HepG2 (cell line): Measurements from ENCODE around the gene ZNF714. TPM values are rescaled to one million over a fixed set of nuclear protein-coding genes. Genes with fewer than 3 reads are reported as not detected.

Experiments used
- CBX2 ChIP-seq, 2 experiments: fragments of 200-600 bp in 1 of 2; sonication (generic); formaldehyde crosslinking in 1 of 2; IDR thresholded peaks; 2 replicates each; pipeline versions ENCODE4 v1.7.0 to v1.8.1; 2018 to 2022; ENCODE audit warnings: low read depth in 2 of 2, low read length in 1 of 2, mild to moderate bottlenecking in 1 of 2, missing genetic modification reagents in 1 of 2
- GABPA ChIP-seq, 2 experiments: IDR thresholded peaks; 2 replicates each; pipeline ENCODE4 v1.6.1; 2011 to 2016; ENCODE audit warnings: low read depth in 2 of 2, low read length in 1 of 2, missing biosample characterization in 1 of 2, missing genetic modification characterization in 1 of 2
- HDAC1 ChIP-seq: sonication (generic); formaldehyde crosslinking; IDR thresholded peaks from 2 replicates; pipeline ENCODE4 v1.5.1; 2020; ENCODE audit warnings: mild to moderate bottlenecking, missing genetic modification reagents
- HNF4A ChIP-seq: sonication (generic); formaldehyde crosslinking; IDR thresholded peaks from 2 replicates; pipeline ENCODE4 v1.4.0; 2020; ENCODE audit warnings: missing genetic modification reagents
- MEIS1 ChIP-seq: sonication (generic); formaldehyde crosslinking; IDR thresholded peaks from 2 replicates; pipeline ENCODE4 v1.9.0; 2021; ENCODE audit warnings: mild to moderate bottlenecking, missing genetic modification reagents, moderate library complexity, borderline replicate concordance
- MTF2 ChIP-seq: sonication (generic); formaldehyde crosslinking; IDR thresholded peaks from 2 replicates; pipeline ENCODE4 v1.5.0; 2020; ENCODE audit warnings: missing genetic modification reagents, borderline replicate concordance
- TCF12 ChIP-seq, 2 experiments: fragments of 450-650 bp in 1 of 2; sonication (generic) in 1 of 2; formaldehyde crosslinking in 1 of 2; IDR thresholded peaks; 2 replicates each; pipeline versions ENCODE4 v1.6.1 to v1.8.0; 2017 to 2022; ENCODE audit warnings: antibody characterized with exemption in 1 of 2, mild to moderate bottlenecking in 1 of 2, missing genetic modification reagents in 1 of 2, moderate library complexity in 1 of 2
- WIZ ChIP-seq: sonication (generic); formaldehyde crosslinking; IDR thresholded peaks from 2 replicates; pipeline ENCODE4 v1.5.1; 2020; ENCODE audit warnings: mild to moderate bottlenecking, missing genetic modification reagents
- ZBTB8A ChIP-seq: sonication (generic); formaldehyde crosslinking; IDR thresholded peaks from 2 replicates; pipeline ENCODE4 v1.4.0; 2020; ENCODE audit warnings: mild to moderate bottlenecking, low read depth, missing genetic modification reagents, borderline replicate concordance
- ZNF33B ChIP-seq: sonication (generic); formaldehyde crosslinking; IDR thresholded peaks from 2 replicates; pipeline ENCODE4 v1.5.1; 2020; ENCODE audit warnings: mild to moderate bottlenecking, missing genetic modification reagents
- ZNF615 ChIP-seq: sonication (generic); formaldehyde crosslinking; IDR thresholded peaks from 2 replicates; pipeline ENCODE4 v1.5.0; 2020; ENCODE audit warnings: mild to moderate bottlenecking, missing genetic modification reagents, borderline replicate concordance
- ZNF724P ChIP-seq: sonication (generic); formaldehyde crosslinking; IDR thresholded peaks from 2 replicates; pipeline ENCODE4 v1.8.0; 2022; ENCODE audit warnings: missing genetic modification reagents, borderline replicate concordance
- ZNF746 ChIP-seq: sonication (generic); formaldehyde crosslinking; IDR thresholded peaks from 2 replicates; pipeline ENCODE4 v1.8.0; 2022; ENCODE audit warnings: mild to moderate bottlenecking, missing genetic modification reagents
- polyA plus RNA-seq, 8 experiments: library from polyadenylated mRNA; depleted of rRNA in 3 of 8; stranded (reverse) in 7 of 8; unstranded in 1 of 8; fragments of >200 nt; fragmentation: Illumina TruSeq in 4 of 8; extraction: Trizol in 4 of 8; gene quantifications; 2 replicates each; pipeline versions ENCODE4 v1.2.1 to v1.2.3, GENCODE V29; 2011 to 2016; ENCODE audit warnings: low read depth in 4 of 8, missing spikeins in 1 of 8, mixed read lengths in 1 of 8; ENCODE audit not compliant: insufficient read depth in 1 of 8
- total RNA-seq, 5 experiments: library from RNA; depleted of rRNA; stranded (reverse); fragments of >200 nt; fragmentation: Illumina TruSeq; extraction: Trizol; gene quantifications; 2 replicates each; pipeline ENCODE4 v1.2.3, GENCODE V29; 2016; ENCODE audit warnings: low read depth in 1 of 5
- TF ChIP-seq, protein P1 (sequence below): sonication (generic); formaldehyde crosslinking; IDR thresholded peaks from 2 replicates; pipeline ENCODE4 v1.4.0; 2020; ENCODE audit warnings: missing genetic modification reagents
- TF ChIP-seq, protein P2 (sequence below): IDR thresholded peaks from 2 replicates; pipeline ENCODE4 v1.4.0; 2020; ENCODE audit warnings: mild to moderate bottlenecking, missing genetic modification reagents
- TF ChIP-seq, protein P3 (sequence below): sonication (generic); formaldehyde crosslinking; IDR thresholded peaks from 2 replicates; pipeline ENCODE4 v1.4.0; 2020; ENCODE audit warnings: mild to moderate bottlenecking, low read depth, missing genetic modification reagents

Gene ZNF714
- total and polyA plus RNA-seq, 2 of the 13 experiments (the other 11 are each of a cell fraction or from before 2014, with no cell fraction given) = 6.7 to 27.8 TPM

DNA sequence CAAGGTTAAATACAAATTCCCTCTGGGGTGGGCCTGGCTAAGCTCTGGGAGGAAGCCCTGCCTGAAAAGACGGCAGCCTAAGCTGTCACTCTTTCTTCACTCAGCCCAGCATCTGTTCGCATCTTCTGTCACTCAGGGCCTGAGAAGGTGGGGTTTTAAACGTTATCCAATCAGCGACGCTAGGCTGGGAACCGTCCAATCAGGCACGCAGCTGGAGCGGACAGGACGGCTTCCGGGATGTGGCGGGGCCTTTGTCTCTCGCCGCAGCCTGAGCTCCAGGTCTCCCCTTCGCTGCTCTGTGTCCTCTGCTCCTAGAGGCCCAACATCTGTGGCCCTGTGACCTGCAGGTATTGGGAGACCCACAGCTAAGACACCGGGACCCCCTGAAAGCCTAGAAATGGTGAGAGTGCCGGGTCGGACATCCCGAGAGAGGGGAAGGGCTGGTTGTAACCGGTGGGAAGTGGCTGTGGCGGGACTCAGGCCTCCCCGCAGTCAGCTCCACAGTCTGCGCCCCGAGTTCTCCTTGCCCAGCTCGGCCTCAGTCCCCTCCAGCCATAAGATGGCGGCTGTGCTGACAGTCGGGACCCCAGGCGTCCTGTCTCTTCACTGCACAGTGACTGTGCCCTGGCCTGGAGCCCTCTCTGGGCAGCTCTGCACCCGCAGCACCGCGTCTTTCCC is 59.9 kb downstream of the ZNF714 start, which contains the start of gene ZNF431 (continued):
- TF ChIP-seq, protein P1, sequence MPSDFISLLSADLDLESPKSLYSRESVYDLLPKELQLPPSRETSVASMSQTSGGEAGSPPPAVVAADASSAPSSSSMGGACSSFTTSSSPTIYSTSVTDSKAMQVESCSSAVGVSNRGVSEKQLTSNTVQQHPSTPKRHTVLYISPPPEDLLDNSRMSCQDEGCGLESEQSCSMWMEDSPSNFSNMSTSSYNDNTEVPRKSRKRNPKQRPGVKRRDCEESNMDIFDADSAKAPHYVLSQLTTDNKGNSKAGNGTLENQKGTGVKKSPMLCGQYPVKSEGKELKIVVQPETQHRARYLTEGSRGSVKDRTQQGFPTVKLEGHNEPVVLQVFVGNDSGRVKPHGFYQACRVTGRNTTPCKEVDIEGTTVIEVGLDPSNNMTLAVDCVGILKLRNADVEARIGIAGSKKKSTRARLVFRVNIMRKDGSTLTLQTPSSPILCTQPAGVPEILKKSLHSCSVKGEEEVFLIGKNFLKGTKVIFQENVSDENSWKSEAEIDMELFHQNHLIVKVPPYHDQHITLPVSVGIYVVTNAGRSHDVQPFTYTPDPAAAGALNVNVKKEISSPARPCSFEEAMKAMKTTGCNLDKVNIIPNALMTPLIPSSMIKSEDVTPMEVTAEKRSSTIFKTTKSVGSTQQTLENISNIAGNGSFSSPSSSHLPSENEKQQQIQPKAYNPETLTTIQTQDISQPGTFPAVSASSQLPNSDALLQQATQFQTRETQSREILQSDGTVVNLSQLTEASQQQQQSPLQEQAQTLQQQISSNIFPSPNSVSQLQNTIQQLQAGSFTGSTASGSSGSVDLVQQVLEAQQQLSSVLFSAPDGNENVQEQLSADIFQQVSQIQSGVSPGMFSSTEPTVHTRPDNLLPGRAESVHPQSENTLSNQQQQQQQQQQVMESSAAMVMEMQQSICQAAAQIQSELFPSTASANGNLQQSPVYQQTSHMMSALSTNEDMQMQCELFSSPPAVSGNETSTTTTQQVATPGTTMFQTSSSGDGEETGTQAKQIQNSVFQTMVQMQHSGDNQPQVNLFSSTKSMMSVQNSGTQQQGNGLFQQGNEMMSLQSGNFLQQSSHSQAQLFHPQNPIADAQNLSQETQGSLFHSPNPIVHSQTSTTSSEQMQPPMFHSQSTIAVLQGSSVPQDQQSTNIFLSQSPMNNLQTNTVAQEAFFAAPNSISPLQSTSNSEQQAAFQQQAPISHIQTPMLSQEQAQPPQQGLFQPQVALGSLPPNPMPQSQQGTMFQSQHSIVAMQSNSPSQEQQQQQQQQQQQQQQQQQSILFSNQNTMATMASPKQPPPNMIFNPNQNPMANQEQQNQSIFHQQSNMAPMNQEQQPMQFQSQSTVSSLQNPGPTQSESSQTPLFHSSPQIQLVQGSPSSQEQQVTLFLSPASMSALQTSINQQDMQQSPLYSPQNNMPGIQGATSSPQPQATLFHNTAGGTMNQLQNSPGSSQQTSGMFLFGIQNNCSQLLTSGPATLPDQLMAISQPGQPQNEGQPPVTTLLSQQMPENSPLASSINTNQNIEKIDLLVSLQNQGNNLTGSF (CRISPR knock-in tag) = no peak
- TF ChIP-seq GABPA (IDR thresholded peaks at IDR 0.05; ENCODE audit: low read depth, low read length) = peak; percentile 68
- peak; percentile 85 for TF ChIP-seq GABPA (CRISPR knock-in tag; IDR thresholded peaks at IDR 0.05; ENCODE audit: low read depth)
- no peak for TF ChIP-seq ZNF724P
- no peak for TF ChIP-seq CBX2 (IDR thresholded peaks at IDR 0.05; ENCODE audit: low read depth, low read length)
- TF ChIP-seq CBX2 (CRISPR knock-in tag; IDR thresholded peaks at IDR 0.05; ENCODE audit: low read depth) = no peak
- TF ChIP-seq WIZ (CRISPR knock-in tag) = no peak
- TF ChIP-seq TCF12 (IDR thresholded peaks at IDR 0.05) = no peak
- no peak for TF ChIP-seq TCF12 (CRISPR knock-in tag; IDR thresholded peaks at IDR 0.05)
- TF ChIP-seq HDAC1 (CRISPR knock-in tag) = peak; percentile 90
- TF ChIP-seq MTF2 (CRISPR knock-in tag) = no peak
- no peak for TF ChIP-seq ZNF33B (CRISPR knock-in tag)
- no peak for TF ChIP-seq ZNF746 (CRISPR knock-in tag)
- no peak for TF ChIP-seq HNF4A (CRISPR knock-in tag)
- TF ChIP-seq ZNF615 (CRISPR knock-in tag) = no peak
- TF ChIP-seq, protein P2, sequence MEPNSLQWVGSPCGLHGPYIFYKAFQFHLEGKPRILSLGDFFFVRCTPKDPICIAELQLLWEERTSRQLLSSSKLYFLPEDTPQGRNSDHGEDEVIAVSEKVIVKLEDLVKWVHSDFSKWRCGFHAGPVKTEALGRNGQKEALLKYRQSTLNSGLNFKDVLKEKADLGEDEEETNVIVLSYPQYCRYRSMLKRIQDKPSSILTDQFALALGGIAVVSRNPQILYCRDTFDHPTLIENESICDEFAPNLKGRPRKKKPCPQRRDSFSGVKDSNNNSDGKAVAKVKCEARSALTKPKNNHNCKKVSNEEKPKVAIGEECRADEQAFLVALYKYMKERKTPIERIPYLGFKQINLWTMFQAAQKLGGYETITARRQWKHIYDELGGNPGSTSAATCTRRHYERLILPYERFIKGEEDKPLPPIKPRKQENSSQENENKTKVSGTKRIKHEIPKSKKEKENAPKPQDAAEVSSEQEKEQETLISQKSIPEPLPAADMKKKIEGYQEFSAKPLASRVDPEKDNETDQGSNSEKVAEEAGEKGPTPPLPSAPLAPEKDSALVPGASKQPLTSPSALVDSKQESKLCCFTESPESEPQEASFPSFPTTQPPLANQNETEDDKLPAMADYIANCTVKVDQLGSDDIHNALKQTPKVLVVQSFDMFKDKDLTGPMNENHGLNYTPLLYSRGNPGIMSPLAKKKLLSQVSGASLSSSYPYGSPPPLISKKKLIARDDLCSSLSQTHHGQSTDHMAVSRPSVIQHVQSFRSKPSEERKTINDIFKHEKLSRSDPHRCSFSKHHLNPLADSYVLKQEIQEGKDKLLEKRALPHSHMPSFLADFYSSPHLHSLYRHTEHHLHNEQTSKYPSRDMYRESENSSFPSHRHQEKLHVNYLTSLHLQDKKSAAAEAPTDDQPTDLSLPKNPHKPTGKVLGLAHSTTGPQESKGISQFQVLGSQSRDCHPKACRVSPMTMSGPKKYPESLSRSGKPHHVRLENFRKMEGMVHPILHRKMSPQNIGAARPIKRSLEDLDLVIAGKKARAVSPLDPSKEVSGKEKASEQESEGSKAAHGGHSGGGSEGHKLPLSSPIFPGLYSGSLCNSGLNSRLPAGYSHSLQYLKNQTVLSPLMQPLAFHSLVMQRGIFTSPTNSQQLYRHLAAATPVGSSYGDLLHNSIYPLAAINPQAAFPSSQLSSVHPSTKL (CRISPR knock-in tag) = no peak
- no peak for TF ChIP-seq MEIS1
- no peak for TF ChIP-seq ZBTB8A
- TF ChIP-seq, protein P3, sequence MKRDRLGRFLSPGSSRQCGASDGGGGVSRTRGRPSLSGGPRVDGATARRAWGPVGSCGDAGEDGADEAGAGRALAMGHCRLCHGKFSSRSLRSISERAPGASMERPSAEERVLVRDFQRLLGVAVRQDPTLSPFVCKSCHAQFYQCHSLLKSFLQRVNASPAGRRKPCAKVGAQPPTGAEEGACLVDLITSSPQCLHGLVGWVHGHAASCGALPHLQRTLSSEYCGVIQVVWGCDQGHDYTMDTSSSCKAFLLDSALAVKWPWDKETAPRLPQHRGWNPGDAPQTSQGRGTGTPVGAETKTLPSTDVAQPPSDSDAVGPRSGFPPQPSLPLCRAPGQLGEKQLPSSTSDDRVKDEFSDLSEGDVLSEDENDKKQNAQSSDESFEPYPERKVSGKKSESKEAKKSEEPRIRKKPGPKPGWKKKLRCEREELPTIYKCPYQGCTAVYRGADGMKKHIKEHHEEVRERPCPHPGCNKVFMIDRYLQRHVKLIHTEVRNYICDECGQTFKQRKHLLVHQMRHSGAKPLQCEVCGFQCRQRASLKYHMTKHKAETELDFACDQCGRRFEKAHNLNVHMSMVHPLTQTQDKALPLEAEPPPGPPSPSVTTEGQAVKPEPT (CRISPR knock-in tag) = 0 out of 2 replicates have a peak, but pooled peaks have one; percentile 53
